ENCODE results near the gene TRIM43B. TPM values are rescaled to one million over a fixed set of nuclear protein-coding genes. Genes with fewer than 3 reads are reported as not detected.
"Not testable (repeated sequence)": the region's sequence is repeated elsewhere in the genome, so short reads cannot be mapped to it uniquely, and the experiment has no call there.

Gene TRIM43B
- total and polyA plus RNA-seq, 5 donors from 2014 or later, result not detected

DNA sequence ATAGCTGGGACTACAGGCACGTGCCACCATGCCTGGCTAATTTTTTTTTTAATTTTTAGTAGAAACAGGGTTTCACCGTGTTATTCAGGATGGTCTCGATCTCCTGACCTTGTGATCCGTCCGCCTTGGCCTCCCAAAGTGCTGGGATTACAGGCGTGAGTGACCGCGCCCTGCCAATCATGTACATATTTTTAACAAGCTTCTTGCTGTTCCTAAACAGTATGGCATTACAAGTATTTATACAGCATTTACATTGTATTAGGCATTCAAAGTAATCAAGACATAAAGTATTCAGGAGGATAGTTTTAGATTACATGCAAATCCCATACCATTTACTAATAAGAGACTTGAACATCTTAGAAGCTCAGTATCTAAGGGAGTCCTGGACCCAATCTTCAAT, 29.7 kb upstream of the TRIM43B start:
- H3K36me3 Mint-ChIP-seq; H3K9me3 Mint-ChIP-seq; H3K27me3 ChIP-seq (ENCODE audit: control insufficient read depth, insufficient read depth, low read length); ATAC-seq (ENCODE audit: low read depth in 2 of 2); H3K27ac ChIP-seq (ENCODE audit: insufficient read depth, low read length, poor library complexity, severe bottlenecking); H3K27ac Mint-ChIP-seq; H3K36me3 ChIP-seq (ENCODE audit: control insufficient read depth, insufficient read depth, low read length); H3K9me3 ChIP-seq (ENCODE audit: control insufficient read depth in 2 of 2, low read length in 2 of 2); H3K4me1 Mint-ChIP-seq; DNase-seq; H3K4me3 Mint-ChIP-seq; H3K4me1 ChIP-seq (ENCODE audit: control insufficient read depth, insufficient read depth, low read length, poor library complexity, severe bottlenecking); H3K4me3 ChIP-seq (ENCODE audit: low read depth, low read length): not testable (repeated sequence)
- peaks cover 20% of the 10 kb centered on the region for H3K27me3 Mint-ChIP-seq

DNA sequence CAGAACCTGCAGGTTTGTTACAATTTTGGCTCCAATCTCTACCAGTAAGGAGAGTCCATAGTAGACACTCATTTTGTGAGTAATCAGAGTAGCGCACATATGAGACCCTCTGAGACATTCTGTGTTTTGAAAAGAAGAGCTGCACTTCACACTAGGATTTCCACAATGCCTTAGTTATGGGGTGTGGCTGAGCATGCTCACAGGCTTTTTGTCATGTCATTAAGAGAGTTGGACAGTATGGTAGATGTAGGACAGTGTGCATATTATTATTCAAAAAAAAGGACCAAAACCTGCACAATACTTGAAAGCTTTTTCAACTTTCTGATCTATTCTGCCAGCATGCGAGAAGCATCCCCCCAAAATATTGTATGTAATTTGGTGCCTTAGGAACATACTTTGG, 24.9 kb upstream of the TRIM43B start:
- no peaks in the 10 kb centered on the region for H3K36me3 ChIP-seq (ENCODE audit: control insufficient read depth, insufficient read depth, low read length)
- DNase-seq, result no peak
- ATAC-seq (ENCODE audit: low read depth in 2 of 2), result no peak
- no peak overlapping the region for H3K4me3 ChIP-seq (ENCODE audit: low read depth, low read length)
- Mint-ChIP-seq H3K36me3 (no peaks in the 10 kb centered on the region), H3K9me3 (no peaks in the 10 kb centered on the region), H3K27ac (no peak overlapping the region), H3K27me3 (peaks cover 9% of the 10 kb centered on the region), H3K4me1 (no peaks in the 10 kb centered on the region), H3K4me3 (no peak overlapping the region)
- H3K4me1 ChIP-seq (ENCODE audit: control insufficient read depth, insufficient read depth, low read length, poor library complexity, severe bottlenecking), result no peaks in the 10 kb centered on the region
- no peak overlapping the region for H3K27ac ChIP-seq (ENCODE audit: insufficient read depth, low read length, poor library complexity, severe bottlenecking)
- H3K9me3 ChIP-seq (ENCODE audit: control insufficient read depth in 2 of 2, low read length in 2 of 2), result no peaks in the 10 kb centered on the region
- H3K27me3 ChIP-seq (ENCODE audit: control insufficient read depth, insufficient read depth, low read length), result peaks cover 9% of the 10 kb centered on the region

DNA sequence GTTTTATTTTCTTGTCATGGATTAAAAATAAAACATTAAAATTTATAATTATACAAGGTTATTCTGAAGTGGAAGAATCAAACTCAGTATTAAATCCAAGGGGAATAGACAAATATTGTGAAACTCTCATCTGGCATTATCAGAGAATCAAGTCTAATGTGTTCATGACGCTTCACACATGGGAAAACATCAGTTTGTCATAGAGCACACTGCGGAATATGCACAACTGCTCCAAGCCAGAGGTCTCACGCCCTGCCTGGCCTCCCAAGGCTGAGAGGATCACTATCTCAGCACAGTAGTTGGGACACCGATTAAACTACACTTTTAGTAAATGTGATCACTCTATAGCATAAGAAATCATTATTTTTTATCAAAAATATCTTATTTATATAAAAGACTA, 20.7 kb upstream of the TRIM43B start:
- Histone ChIP-seq H3K4me1 (ENCODE audit: control insufficient read depth, insufficient read depth, low read length, poor library complexity, severe bottlenecking) (no peaks in the 10 kb centered on the region), H3K27ac (ENCODE audit: insufficient read depth, low read length, poor library complexity, severe bottlenecking) (no peak overlapping the region), H3K27me3 (ENCODE audit: control insufficient read depth, insufficient read depth, low read length) (peaks cover 13% of the 10 kb centered on the region), H3K36me3 (ENCODE audit: control insufficient read depth, insufficient read depth, low read length) (no peaks in the 10 kb centered on the region), H3K9me3 (ENCODE audit: control insufficient read depth in 2 of 2, low read length in 2 of 2) (no peaks in the 10 kb centered on the region), H3K4me3 (ENCODE audit: low read depth, low read length) (no peak overlapping the region)
- DNase-seq, result no peak
- Mint-ChIP-seq H3K9me3 (no peaks in the 10 kb centered on the region), H3K4me3 (no peak overlapping the region), H3K36me3 (no peaks in the 10 kb centered on the region), H3K27ac (no peak overlapping the region), H3K27me3 (peaks cover 6% of the 10 kb centered on the region), H3K4me1 (no peaks in the 10 kb centered on the region)
- no peak for ATAC-seq (ENCODE audit: low read depth in 2 of 2)

DNA sequence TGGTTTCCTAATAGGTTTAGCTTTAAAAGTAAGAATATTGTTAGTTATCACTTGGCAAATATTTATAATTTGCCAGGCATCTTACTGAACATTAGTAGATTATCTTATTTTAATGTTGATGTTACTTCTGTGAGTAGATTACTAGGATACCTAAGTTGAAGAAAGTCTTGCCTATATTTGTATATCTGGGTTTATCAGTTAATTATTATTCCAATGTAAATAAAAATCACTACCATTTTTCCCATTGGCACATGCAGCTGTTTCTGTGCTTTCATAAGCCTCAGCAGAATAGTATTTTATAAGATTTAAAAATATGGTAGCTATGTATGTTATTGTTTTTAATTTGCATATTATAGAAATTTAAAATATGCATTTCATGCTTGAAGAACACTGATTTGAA, 16.3 kb upstream of the TRIM43B start:
- Histone ChIP-seq H3K9me3 (ENCODE audit: control insufficient read depth in 2 of 2, low read length in 2 of 2) (no peaks in the 10 kb centered on the region), H3K27ac (ENCODE audit: insufficient read depth, low read length, poor library complexity, severe bottlenecking) (no peak overlapping the region), H3K4me3 (ENCODE audit: low read depth, low read length) (no peak overlapping the region), H3K4me1 (ENCODE audit: control insufficient read depth, insufficient read depth, low read length, poor library complexity, severe bottlenecking) (no peaks in the 10 kb centered on the region), H3K27me3 (ENCODE audit: control insufficient read depth, insufficient read depth, low read length) (peaks cover 6% of the 10 kb centered on the region), H3K36me3 (ENCODE audit: control insufficient read depth, insufficient read depth, low read length) (no peaks in the 10 kb centered on the region)
- Mint-ChIP-seq H3K36me3 (no peaks in the 10 kb centered on the region), H3K4me1 (no peaks in the 10 kb centered on the region), H3K4me3 (no peak overlapping the region), H3K27me3 (peaks cover 6% of the 10 kb centered on the region), H3K27ac (no peak overlapping the region), H3K9me3 (peaks cover 0 to 4% (median 0%) of the 10 kb centered on the region in 7 donors)
- DNase-seq (no peak), ATAC-seq (ENCODE audit: low read depth in 2 of 2) (no peak)

DNA sequence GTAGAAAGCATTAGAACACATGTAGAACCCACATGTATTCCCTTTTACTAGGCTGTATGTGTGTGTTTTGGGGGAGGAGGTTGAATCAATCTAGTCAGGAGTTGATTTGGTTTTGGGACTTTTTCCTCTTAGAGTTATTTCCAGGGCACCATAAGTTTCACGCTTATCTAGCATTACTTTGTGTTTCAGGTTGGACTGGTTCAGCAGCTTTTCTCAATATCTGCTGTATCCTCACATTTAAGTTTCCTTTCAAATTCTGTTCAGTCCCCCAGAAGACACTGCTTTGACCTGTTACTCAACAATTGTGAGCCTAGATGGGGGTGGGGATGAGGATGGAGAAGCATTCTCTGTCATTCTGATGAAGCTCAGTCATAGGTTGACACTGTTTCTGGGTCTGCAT, 7.5 kb upstream of the TRIM43B start:
- not testable (repeated sequence) for H3K4me3 ChIP-seq (ENCODE audit: low read depth, low read length); H3K27ac ChIP-seq (ENCODE audit: insufficient read depth, low read length, poor library complexity, severe bottlenecking); H3K36me3 ChIP-seq (ENCODE audit: control insufficient read depth, insufficient read depth, low read length)

DNA sequence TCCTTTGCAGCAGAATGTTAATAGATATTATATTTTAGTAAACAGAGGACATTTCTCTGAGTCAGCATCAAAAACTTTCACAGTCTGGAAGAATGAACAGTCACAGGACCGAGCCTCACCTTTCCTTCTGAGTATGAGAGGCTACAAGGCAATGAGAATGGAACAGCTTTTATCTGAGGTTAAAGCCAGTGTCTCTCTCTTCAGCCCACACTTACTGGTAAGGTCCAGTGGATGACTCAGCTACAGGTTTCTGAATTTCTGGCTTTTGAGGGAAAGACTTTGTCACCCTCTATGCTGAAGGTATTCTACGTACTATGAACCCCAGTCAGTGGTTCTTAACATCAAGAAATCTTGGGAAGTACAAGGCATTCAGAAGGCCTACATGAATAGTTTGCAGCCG, 9.5 kb downstream of the TRIM43B start:
- not testable (repeated sequence) for H3K9me3 ChIP-seq (ENCODE audit: control insufficient read depth in 2 of 2, low read length in 2 of 2); H3K27me3 Mint-ChIP-seq; H3K27ac ChIP-seq (ENCODE audit: insufficient read depth, low read length, poor library complexity, severe bottlenecking); H3K4me3 Mint-ChIP-seq; H3K4me3 ChIP-seq (ENCODE audit: low read depth, low read length); H3K27ac Mint-ChIP-seq; H3K36me3 Mint-ChIP-seq; H3K4me1 Mint-ChIP-seq; H3K27me3 ChIP-seq (ENCODE audit: control insufficient read depth, insufficient read depth, low read length); H3K9me3 Mint-ChIP-seq; H3K36me3 ChIP-seq (ENCODE audit: control insufficient read depth, insufficient read depth, low read length); ATAC-seq (ENCODE audit: low read depth in 2 of 2); DNase-seq; H3K4me1 ChIP-seq (ENCODE audit: control insufficient read depth, insufficient read depth, low read length, poor library complexity, severe bottlenecking)

More for the DNA sequence above, 7.5 kb upstream of the TRIM43B start:
- not testable (repeated sequence) for H3K27me3 Mint-ChIP-seq; H3K27me3 ChIP-seq (ENCODE audit: control insufficient read depth, insufficient read depth, low read length); H3K4me3 Mint-ChIP-seq; H3K36me3 Mint-ChIP-seq; H3K27ac Mint-ChIP-seq; H3K4me1 Mint-ChIP-seq; H3K9me3 Mint-ChIP-seq; H3K4me1 ChIP-seq (ENCODE audit: control insufficient read depth, insufficient read depth, low read length, poor library complexity, severe bottlenecking); H3K9me3 ChIP-seq (ENCODE audit: control insufficient read depth in 2 of 2, low read length in 2 of 2); DNase-seq; ATAC-seq (ENCODE audit: low read depth in 2 of 2)

DNA sequence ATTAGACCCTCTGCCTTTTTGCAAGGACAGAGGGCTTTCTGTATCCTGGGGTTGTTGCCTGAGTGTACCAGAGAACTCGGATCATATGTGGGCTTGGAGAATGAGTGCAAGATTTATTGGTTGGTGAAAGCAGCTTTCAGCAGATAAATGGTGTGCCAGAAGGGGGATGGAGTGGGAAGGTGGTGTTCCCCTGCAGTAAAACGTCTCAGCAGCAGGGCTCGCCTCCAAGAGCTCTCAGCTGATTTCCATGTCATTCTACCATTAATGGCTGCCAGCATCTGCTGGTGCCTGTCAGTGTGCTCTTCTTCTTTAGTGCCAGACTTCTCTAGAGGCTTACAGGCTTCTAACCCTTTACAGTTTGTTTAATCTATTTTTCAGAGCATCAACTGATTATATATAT, 16.6 kb downstream of the TRIM43B start:
- H3K9me3 ChIP-seq (ENCODE audit: control insufficient read depth in 2 of 2, low read length in 2 of 2); H3K27ac Mint-ChIP-seq: not testable (repeated sequence)

DNA sequence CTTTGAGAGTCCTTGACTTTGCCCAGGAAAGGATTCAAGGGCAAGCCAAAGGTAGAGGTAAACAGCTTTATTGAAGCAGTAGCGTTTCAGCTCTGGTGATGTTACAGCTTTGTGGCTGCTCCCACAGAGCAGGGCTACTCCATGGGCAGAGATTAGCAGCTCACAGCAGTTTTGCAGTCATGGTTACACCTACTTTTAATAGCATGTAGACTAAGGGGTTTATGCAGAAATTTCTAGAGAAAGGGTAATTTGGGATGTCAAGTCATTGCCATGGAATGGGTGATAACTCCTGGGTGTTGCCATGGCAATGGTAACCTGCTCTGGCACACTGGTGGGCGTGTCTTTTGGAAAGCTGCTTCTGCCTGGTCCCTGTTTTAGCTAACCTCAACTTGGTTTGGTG, 18.0 kb downstream of the TRIM43B start:
- H3K27me3 ChIP-seq (ENCODE audit: control insufficient read depth, insufficient read depth, low read length); H3K4me3 ChIP-seq (ENCODE audit: low read depth, low read length); H3K4me1 Mint-ChIP-seq; H3K9me3 ChIP-seq (ENCODE audit: control insufficient read depth in 2 of 2, low read length in 2 of 2); H3K4me1 ChIP-seq (ENCODE audit: control insufficient read depth, insufficient read depth, low read length, poor library complexity, severe bottlenecking); H3K36me3 Mint-ChIP-seq; DNase-seq; H3K27me3 Mint-ChIP-seq; H3K36me3 ChIP-seq (ENCODE audit: control insufficient read depth, insufficient read depth, low read length); H3K27ac Mint-ChIP-seq; H3K27ac ChIP-seq (ENCODE audit: insufficient read depth, low read length, poor library complexity, severe bottlenecking); H3K4me3 Mint-ChIP-seq; H3K9me3 Mint-ChIP-seq; ATAC-seq (ENCODE audit: low read depth in 2 of 2): not testable (repeated sequence)

More for the DNA sequence above, 16.6 kb downstream of the TRIM43B start:
- H3K36me3 Mint-ChIP-seq; H3K27ac ChIP-seq (ENCODE audit: insufficient read depth, low read length, poor library complexity, severe bottlenecking); DNase-seq; H3K4me1 Mint-ChIP-seq; ATAC-seq (ENCODE audit: low read depth in 2 of 2); H3K9me3 Mint-ChIP-seq; H3K4me3 ChIP-seq (ENCODE audit: low read depth, low read length); H3K36me3 ChIP-seq (ENCODE audit: control insufficient read depth, insufficient read depth, low read length); H3K4me3 Mint-ChIP-seq; H3K27me3 ChIP-seq (ENCODE audit: control insufficient read depth, insufficient read depth, low read length); H3K27me3 Mint-ChIP-seq; H3K4me1 ChIP-seq (ENCODE audit: control insufficient read depth, insufficient read depth, low read length, poor library complexity, severe bottlenecking): not testable (repeated sequence)
